ENCODE measurements around the gene CCDC88B. TPM values are rescaled to one million over a fixed set of nuclear protein-coding genes. Genes with fewer than 3 reads are reported as not detected.

CCDC88B gene
- total RNA-seq, 1 donor from 2014 or later: 7.9 TPM

GRCh38 chr11:64379817-64380709 is 40.1 kb downstream of the CCDC88B start:
- Histone ChIP-seq H3K4me1 (peaks cover 9% of the 10 kb centered on the region), H3K4me3 (no peak overlapping the region), H3K27me3 (no peaks in the 10 kb centered on the region), H3K9me3 (no peaks in the 10 kb centered on the region), H3K27ac (no peak overlapping the region), H3K36me3 (no peaks in the 10 kb centered on the region)
- DNase-seq (ENCODE audit: extremely low spot score in 2 of 2): no peak
- TF ChIP-seq CTCF (IDR thresholded peaks at IDR 0.05) (no peak), POLR2A (IDR thresholded peaks at IDR 0.05) (no peak), POLR2AphosphoS5 (IDR thresholded peaks at IDR 0.05; ENCODE audit: insufficient read depth in 1 of 2, low read depth in 1 of 2) (no peak)
- intact Hi-C loops (cut with DNase I): no loop called here

GRCh38 chr11:64381350-64381749 is 41.3 kb downstream of the CCDC88B start:
- intact Hi-C loops (cut with DNase I): no loop called here
- H3K36me3 ChIP-seq: no peaks in the 10 kb centered on the region
- peaks cover 9% of the 10 kb centered on the region for H3K4me1 ChIP-seq
- no peaks in the 10 kb centered on the region for H3K27me3 ChIP-seq
- no peak overlapping the region for H3K27ac ChIP-seq
- DNase-seq (ENCODE audit: extremely low spot score in 2 of 2): no peak
- no peak for TF ChIP-seq CTCF (IDR thresholded peaks at IDR 0.05)
- TF ChIP-seq POLR2A (IDR thresholded peaks at IDR 0.05): no peak
- no peak for TF ChIP-seq POLR2AphosphoS5 (IDR thresholded peaks at IDR 0.05; ENCODE audit: insufficient read depth in 1 of 2, low read depth in 1 of 2)
- no peaks in the 10 kb centered on the region for H3K9me3 ChIP-seq
- no peak overlapping the region for H3K4me3 ChIP-seq

- H3K27me3 ChIP-seq: no peaks in the 10 kb centered on the region
- TF ChIP-seq POLR2A (IDR thresholded peaks at IDR 0.05) (no peak), CTCF (IDR thresholded peaks at IDR 0.05) (no peak), POLR2AphosphoS5 (IDR thresholded peaks at IDR 0.05; ENCODE audit: insufficient read depth in 1 of 2, low read depth in 1 of 2) (no peak)
These were observed 42.0 kb downstream of the CCDC88B start for GRCh38 chr11:64382047-64382446.

GRCh38 chr11:64382586-64382985 is 42.6 kb downstream of the CCDC88B start:
- intact Hi-C loops (cut with DNase I): no loop called here
- Histone ChIP-seq H3K9me3 (no peaks in the 10 kb centered on the region), H3K27ac (no peak overlapping the region), H3K36me3 (no peaks in the 10 kb centered on the region), H3K4me3 (no peak overlapping the region), H3K27me3 (no peaks in the 10 kb centered on the region), H3K4me1 (peaks cover 9% of the 10 kb centered on the region)
- TF ChIP-seq POLR2A (IDR thresholded peaks at IDR 0.05) (no peak), POLR2AphosphoS5 (IDR thresholded peaks at IDR 0.05; ENCODE audit: insufficient read depth in 1 of 2, low read depth in 1 of 2) (no peak), CTCF (IDR thresholded peaks at IDR 0.05) (no peak)
- no peak for DNase-seq (ENCODE audit: extremely low spot score in 2 of 2)

More at GRCh38 chr11:64382047-64382446, 42.0 kb downstream of the CCDC88B start:
- intact Hi-C loops (cut with DNase I): no loop called here
- Histone ChIP-seq H3K9me3 (no peaks in the 10 kb centered on the region), H3K4me3 (no peak overlapping the region), H3K4me1 (peaks cover 9% of the 10 kb centered on the region), H3K27ac (no peak overlapping the region), H3K36me3 (no peaks in the 10 kb centered on the region)
- DNase-seq (ENCODE audit: extremely low spot score in 2 of 2): no peak

GRCh38 chr11:64383580-64383979 is 43.6 kb downstream of the CCDC88B start:
- DNase-seq (ENCODE audit: extremely low spot score in 2 of 2): no peak
- H3K9me3 ChIP-seq: no peaks in the 10 kb centered on the region
- H3K4me3 ChIP-seq: no peak overlapping the region
- no peak overlapping the region for H3K27ac ChIP-seq
- no peak for TF ChIP-seq CTCF (IDR thresholded peaks at IDR 0.05)
- TF ChIP-seq POLR2AphosphoS5 (IDR thresholded peaks at IDR 0.05; ENCODE audit: insufficient read depth in 1 of 2, low read depth in 1 of 2): no peak
- TF ChIP-seq POLR2A (IDR thresholded peaks at IDR 0.05): no peak
- peaks cover 7% of the 10 kb centered on the region for H3K4me1 ChIP-seq
- H3K27me3 ChIP-seq: no peaks in the 10 kb centered on the region
- H3K36me3 ChIP-seq: no peaks in the 10 kb centered on the region
- intact Hi-C loops (cut with DNase I): no loop called here
